GM18868 (cell line): ENCODE results near the gene ETS1.

Experiments
- ATAC-seq: cut with Tn5 transposase; IDR thresholded peaks from one replicate; pipeline ENCODE4 v1.9.1; 2021; ENCODE audit warnings: mild to moderate bottlenecking, moderate library complexity; ENCODE audit not compliant: unreplicated experiment

The ETS1 gene

DNA sequence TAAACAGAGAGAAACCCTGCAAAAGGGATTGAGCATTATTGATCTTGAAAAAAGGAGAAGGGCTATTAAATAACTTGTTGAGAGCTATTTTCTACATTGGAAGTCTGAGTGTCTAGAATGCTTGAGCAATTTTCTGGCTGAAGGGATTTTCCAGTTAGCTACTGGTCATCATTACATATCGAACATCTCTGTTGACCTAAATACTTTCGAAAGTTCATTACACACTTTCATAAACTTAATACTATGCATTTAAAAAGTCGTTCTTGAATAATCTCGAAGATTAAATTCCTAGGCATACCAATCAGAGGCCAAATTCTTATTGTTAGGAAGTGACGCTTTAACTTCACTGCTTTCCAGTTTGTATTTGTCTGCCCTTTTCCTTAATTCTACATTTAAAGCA, 13.7 kb downstream of the ETS1 start:
- ATAC-seq, result no peak

DNA sequence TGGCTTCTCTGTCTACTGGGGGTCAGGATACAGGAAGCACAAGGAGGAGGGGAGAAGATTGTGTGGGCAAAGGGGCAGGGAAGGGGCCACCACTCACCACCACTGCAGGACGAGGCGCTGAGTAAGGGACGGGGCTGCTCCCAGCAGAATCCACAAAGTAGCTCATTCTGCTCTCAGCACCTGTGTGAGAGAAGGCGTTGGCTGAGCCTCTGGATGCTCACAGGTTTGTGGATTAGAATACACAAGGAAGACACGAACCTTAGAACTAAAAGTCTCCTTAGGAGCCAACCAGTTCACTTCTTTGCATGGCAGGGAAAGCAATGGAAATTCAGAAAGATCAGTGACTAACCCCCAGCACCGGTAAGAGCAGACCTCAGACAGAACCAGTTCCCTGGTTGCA, 14.4 kb downstream of the ETS1 start:
- ATAC-seq, result no peak

DNA sequence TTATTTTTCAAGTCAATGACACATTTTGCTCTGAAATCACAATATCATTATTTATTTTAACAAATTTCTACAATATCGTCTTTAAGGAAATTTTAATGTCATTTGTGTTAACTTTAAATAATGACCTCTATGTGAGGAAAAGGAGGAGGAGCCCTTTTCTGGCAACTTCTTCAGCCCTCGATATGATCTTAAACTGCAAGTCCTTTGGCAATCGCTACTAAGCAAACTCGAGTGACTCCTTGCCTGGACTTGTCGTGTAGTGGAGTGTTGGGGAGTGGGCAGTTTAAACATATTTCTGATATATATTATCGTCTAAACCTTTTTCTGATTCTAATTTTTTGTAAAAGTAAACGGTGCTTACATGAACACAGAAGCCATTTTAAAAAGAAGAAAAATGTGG, 16.7 kb downstream of the ETS1 start:
- no peak for ATAC-seq

DNA sequence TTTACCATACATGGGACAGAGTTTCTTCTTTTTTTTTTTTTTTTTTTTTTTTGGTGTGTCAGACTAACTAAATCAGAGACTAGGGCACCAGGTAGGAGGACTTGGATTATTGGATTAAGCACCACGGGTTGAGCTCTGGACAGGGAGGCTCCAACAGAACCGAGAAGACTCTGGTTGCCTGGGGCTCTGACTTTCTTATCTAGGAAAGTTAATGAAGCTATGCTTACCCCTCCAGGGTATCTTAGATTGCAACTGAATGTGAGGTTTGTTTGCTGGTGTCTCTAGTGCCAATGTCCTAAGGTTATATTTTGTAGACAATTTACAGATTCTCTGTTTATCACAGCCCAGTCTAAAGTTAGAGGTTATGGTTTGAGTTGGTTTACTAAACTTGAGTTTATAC, 18.1 kb downstream of the ETS1 start:
- ATAC-seq, result no peak

DNA sequence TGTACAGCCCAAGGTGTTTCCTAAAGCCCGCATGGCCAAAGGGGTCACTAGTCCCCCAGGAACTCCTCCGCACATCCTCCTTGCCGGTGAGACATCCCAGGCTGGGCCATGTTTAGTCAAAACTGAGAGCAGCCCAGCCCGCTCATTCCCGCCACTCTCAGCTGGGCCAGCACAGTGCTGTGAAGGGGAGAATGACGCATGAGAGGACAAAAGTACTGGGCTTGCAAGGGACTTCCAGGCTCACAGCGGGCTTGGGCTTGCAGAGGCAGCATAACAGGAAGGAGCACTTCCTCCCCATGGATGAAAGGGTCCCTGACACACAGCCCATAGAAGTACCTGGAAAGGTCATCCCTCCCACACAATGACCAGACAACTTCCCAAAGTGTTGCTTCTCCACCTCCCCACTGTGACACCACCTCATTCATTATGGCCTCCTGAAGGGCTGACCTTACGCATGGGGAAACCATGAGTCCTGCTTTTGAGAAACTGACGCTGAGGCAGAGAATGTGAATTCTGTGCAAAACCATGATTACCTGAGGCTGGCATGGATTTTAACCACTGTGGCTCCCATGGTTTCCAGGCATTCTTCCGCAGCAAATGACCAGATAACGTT, 19.1 kb downstream of the ETS1 start:
- ATAC-seq, result no peak

DNA sequence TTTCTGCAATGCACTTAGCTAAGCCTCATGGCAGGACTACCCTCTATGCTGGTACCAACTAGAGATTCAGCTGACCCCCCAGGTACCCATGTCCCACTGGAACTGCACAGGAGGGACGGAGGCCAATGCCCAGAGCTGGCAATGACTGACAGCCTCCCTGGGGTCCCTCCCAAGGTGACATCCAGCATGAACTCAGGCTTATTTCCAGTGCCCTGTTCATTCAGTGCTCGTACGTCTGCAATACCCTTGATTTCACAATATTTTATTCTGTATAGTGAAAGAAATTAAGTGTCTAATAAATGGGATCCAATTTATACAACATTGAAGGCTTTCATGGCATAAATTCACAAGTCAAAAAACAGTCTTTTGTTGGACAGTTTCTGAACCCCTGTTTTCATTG, 20.2 kb downstream of the ETS1 start:
- ATAC-seq, result no peak

DNA sequence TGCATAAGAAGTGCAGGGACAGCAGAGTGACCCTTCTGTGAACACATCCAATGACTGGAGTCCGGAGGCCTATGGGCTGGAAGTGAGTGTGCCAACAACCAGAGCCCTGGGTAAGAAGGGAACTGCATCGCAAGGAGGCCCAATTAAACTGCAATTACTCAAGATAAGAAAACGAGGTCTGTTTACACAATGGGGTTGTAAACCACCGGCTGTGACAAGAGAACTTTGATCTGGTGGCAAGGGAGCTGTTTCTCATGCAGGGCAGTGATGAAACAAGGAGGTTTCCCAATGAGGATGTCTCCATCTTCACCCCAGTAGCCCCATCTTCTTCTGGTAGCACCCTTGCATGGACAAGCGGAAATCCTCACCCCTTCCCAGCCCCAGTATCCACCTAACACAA, 21.5 kb downstream of the ETS1 start:
- ATAC-seq, result no peak

DNA sequence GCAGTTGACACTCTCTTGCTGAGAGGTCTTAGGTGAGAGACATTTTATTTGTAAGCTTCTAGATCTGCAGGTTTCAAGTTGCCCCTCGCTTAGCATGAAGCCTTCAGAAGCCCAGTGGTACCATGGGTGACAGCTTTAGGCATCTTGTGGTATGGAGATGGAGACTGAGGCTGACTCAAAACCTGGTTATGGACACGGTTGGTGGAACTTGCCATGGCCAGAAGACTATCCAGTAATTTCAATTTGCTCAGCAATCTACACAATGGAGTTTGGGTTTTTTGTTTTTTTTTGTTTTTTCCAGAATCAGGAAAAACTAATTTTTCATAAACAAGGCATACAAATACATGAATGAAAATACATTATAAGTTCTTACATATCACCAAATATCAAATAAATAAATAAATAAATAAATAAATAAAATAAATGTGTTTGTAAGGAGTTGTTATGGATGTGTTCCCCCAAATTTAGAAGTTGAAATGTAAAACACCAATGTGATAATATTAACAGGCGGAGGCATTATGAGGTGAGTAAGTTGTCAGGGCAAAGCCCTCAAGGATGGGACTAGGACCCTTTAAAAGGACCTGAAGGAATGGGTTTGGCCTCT, 22.6 kb downstream of the ETS1 start:
- no peak for ATAC-seq

DNA sequence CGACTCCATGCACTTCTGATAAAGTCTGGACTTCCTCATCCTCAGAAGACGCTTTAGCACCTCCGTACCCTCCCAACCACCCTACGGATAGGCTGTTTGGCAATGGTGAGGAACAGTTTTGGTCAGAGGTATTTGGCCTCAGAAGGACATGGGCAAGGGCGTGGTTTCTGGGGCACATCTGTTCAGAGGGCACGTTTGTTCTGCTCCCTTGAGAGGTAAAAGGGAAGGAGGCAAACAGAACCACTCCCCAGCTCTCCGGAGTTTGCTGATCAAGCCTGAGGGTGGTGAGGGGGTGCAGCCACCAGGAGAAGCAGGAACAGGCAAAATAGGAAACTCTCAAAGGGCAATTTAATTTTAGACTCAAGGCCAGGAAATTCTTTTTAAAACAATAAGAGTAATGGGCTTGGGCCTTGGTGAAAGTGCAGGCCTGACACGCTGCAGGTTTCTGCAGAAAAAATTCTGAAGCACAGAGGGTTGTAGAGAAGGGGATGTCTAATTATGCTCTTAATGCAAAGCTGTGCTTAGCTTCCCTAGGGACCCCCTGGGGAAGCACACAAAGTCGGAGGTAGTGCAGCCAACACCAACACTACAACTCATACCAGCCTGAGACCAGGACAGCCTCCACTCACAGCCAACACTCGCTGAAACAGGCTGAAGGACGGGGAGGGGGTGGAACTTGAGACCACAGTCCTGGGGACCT, 23.3 kb downstream of the ETS1 start:
- no peak for ATAC-seq

DNA sequence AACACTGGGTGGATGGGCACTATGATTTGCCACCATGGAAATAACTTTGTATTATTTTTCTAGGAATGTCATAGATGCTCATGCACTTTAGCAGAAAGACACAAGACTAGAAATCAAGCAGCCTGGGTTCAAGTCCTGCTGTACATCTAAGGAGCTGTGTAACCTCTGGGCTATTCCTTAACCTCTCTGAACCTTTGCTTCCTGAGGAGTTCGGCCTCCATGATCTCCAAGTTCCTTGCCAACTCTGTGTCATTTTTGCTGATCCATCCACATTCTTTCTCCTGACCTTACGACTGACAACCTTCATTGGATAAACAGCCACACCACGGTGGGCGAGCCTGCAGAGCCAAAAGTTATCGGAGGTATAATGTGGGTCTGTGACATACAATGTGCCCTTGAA, 24.1 kb downstream of the ETS1 start:
- ATAC-seq, result no peak

DNA sequence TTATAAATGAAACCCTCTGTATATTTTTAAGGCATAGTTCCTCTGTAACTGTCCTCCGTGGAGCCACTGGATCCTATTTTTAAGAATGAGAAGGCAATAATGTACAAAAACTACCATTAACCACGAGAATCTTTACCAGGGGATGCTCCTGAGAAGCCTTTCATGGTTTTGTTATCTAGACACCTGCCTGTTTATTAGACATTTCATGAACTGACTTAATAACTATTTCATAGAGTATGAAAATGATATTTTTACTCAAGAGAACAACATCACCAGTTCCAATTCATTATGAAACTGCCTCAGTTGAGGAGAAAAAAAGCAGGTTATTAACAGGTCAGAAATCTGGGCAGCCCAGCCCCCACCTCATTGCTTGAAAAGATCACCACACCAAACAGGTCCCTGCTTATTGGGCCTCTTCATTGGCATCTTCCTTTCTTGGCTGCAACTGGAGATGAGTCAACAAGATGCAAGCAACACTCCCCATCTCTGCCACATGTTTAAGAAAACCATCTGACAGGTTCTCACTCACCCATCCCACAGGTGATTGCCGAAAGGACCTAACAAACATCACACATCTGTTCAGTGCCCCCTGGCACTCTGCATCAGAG, 27.8 kb downstream of the ETS1 start:
- ATAC-seq, result no peak

DNA sequence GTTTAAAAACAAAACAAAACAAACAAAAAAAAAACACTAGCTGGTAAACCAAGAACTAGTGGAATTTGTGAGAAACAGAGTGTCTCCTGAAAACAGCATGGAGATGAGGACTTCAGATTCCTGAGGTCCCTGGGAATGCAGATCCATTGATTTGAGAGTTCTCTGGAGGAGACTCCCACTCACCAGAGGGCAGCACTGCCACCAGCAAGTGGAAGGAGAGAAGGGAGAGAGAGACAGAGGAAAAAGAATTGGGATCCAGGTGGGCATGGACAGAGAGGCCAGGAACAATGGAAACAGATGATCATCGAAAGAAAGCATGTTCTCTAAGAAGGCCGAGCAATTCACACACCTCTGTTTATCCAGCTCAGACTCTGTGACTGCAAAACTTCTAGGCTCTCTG, 31.8 kb downstream of the ETS1 start:
- no peak for ATAC-seq

DNA sequence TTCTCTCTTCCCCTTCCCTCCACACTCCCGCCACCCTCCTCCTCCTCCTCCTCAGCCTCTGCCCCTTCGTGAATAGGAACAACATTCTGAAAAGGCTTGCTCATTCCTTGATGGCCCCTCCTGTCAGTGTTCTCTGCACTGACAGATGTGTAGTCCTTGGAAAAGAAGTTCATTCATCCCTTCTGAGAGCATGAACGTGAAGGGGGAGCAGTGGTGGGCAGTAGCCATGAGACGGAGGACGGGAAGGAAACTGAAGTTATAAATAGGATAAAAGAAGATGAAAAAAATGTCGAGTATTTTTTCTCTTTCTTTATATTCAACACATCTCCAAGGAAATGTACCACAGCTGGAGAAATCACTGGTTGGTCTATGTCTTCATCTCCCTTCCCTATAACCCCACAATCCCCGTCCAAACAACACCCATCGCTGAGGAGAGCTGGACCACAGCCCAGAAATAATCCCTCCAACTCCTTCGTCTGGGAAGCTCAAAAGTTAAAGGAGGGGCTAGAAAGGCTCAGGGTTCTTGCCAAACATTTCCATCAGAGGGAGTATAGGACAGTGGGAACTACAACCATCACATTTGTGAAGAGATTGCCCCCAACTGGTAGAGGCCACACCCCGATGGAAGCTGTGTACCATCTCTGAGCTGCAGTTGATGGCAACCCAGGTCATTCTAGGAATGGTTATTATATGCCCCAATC, 33.5 kb downstream of the ETS1 start:
- ATAC-seq, result no peak

DNA sequence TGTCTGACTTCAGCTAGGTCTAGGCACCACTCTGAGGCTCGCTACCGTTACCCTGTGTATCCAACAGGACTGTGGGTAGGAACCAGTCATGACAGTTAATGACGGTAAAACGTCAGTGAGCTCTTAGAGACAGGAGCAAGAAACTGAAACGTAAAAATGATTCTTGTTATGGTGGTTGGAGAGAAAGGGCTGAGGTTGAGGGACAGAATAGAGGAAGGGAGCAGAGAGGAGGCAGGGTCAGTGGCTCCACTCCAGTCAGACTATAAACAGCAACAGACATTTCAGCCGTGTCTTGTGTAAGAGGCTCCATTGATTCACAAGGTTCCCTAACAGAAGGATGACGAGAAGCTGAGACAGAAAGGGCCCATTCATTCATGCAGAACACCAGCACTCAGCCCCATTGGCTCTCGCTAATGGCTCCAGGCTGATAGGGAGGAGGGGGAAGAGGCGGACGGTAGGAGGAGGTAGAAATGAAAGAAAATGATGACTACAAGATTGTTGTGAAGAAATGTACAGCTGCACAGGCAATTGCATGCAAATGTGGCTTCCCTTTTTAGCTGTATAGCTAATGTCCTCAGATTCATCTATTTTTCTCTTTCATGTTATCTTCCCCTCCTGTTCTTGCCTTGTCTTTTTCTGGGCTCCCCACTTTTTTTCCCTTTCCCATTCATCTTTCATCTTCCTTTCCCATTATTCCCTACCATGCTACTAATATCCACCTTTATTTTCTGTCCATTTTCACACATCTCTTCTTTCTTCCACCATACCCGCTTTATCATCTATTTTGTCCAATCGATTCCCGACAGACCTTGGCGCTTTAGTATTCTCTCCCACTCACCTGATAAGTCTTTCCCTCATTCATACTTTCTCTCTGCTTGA, 34.3 kb downstream of the ETS1 start:
- ATAC-seq, result peak; percentile 59

DNA sequence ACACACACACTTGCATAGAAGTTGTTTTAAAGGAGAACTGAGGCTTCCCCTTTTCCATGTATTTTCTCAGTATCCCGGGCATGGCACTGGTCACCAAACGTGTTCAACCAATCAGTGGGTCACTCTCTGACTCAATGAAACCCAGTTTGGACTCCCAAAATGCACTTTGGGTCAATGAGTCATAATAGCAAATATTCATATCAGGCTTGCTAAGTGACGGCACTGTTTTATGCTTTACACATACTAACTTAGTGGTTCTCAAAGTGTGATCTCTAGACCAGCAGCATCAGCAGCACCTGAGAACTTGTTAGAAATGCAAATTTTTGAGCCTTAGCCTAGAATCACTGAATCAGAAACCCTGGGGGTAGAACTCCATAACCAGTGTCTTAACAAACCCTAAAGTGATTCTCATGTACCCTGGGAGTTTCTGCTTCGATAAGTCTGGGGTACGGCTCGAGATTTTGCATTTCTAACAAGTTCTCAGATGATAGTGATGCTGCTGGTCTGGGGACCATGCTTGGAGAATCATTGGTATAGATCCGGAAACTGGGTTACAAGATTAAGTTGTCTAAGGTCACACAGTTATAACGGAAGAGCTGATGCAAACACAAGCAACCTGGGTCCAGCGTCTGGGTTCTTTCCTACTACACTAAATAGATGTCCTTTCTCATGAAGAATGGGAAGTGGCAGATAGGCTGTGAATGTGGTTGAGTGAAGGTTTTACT, 35.6 kb downstream of the ETS1 start:
- ATAC-seq, result peak; percentile 57

DNA sequence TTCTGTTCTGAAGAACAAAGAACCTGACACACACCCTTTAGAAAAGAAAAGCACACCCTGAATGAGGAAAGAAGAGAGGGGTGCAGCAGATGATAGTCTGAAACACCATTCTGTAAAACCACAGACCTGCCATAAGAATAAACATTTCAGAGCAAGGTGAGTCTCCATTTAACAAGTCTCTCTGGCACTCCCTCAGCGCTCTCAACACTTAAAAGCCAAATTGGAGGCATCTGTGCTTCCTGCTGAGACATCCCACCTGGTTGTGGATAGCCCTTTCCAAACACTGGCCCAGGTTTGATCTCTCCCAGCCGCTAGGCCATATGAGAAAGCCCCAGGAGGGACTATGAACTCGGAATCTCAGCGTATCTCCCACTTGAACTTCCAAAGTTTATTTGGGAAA, 36.3 kb downstream of the ETS1 start:
- ATAC-seq, result no peak

DNA sequence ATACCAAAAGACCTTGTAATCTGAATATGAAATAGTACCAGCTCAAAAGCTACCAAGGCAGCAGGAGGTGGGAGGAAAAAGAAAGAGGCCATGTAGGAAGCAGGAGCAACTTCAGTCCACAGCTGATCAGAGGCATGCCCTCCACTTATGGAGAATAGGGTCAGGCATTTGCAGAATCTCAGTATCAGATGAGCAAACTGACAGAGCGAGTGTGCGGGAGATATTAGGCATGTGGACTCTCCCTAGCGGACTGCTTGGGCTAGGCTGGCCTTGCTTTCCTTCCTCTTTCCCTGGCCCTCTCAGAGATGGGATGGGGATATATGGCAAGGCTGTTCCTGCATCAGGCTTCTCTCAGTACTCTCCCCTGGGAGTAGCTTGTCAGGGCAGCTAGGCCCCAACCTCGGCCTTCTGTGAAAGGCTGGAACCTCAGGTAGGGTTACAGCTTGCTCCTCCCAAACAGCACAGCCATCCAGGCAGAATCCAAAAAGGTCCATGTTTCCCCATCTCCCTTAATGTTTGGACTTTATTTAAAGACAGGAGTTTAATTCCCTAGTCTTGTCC, 37.0 kb downstream of the ETS1 start:
- no peak for ATAC-seq

DNA sequence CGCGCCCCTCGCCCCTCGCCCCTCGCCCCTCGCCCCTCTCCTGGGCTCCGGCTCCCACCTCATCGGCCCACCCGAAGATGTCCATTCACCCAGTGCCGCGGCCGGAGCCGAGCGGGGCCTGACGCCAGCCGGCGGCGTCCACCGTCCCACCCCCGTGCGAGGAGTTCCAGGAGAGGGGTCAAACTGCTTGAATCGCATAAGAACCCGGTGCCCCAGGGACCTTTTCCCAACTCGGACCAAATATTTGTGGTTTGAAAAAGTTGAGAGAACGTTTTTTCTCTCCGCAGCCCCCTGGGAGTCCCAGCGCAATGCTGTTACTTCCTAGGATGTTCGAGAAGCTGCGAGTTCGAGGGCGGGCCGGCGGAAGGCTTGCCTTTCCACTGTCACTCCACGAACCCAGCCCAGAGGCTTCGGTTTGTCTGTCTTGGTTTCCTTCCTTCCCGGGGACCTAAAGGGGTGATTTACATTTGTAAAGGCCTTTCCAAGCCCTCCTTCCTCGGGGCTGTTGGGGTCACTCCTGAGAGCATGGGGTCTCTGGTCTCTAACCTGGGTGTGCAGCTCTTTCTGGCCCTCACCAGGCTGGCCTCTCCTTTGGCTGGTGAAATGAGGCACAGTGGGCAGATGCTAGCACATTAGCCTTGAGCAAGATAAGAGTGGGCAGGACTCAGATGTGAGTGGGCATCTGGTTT, 38.0 kb downstream of the ETS1 start:
- ATAC-seq, result no peak

DNA sequence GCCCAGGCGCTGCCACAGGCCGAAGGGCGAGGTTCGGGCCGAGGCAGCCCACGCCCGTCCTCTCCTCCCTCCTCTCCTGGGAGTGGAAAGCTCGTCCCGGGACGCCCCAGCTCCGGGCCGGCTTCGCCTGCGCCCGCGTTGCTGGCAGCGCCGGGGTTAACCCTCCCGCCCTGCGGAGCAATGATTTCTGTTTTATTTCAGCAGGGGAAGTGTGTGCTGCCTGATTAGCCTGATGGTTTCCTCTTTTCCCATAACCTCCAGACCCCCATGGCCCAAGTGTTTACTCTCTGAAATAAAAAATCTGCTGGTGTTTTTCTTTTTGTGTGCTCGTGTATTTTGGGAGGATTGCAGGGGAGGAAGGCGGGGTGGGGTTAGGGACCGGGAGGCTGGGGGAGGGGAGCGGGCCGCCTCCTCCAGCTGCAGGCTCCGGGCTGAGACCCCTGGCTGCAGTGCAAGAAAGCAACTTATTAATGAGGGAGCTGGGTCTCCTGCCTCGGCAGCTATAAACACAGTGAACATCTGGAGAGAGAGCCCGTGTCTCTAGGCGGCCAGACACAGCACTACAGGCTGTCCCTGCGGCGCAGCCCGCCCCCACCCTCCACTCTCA, 38.6 kb downstream of the ETS1 start:
- no peak for ATAC-seq
